Endothelial cell of umbilical vein (primary cell): ENCODE results near the gene SYNGR3. TPM values are rescaled to one million over a fixed set of nuclear protein-coding genes. Genes with fewer than 3 reads are reported as not detected.

Source experiments
- BruUV-seq: library from RNA; stranded (reverse); fragments of 400-500 nt; replicated peaks from 2 replicates; lab custom pipeline; 2021; lab: Mats Ljungman, UMichigan
- CTCF ChIA-PET: fragments of 300-600, 350-600 bp; sonication (Branson Sonifier 250); formaldehyde crosslinking; loops from one replicate; lab custom pipeline; 2021; ENCODE audit warnings: antibody characterized with exemption, inconsistent platforms; lab: Charles Lee
- POLR2A ChIA-PET: fragments of 300-600, 350-600 bp; sonication (Branson Sonifier 250); formaldehyde crosslinking; loops from one replicate; lab custom pipeline; 2021; ENCODE audit warnings: antibody characterized with exemption, inconsistent platforms; lab: Charles Lee
- DNase-seq: peaks from one replicate; pipeline ENCODE4 v3.0.0-alpha.2; 2011; ENCODE audit warnings: low read depth, low spot score
- FAIRE-seq: peaks from 2 replicates; lab custom pipeline; 2011; peaks lifted over from hg19 to GRCh38; lab: Jason Lieb, UNC
- H2AFZ ChIP-seq: 2 replicates; pipeline ENCODE4 v1.6.0; 2012; ENCODE audit warnings: low read depth, low read length, control low read depth, inconsistent platforms
- H3K27ac ChIP-seq: 2 replicates; pipeline ENCODE4 v1.5.1; 2011; ENCODE audit warnings: low read depth, mild to moderate bottlenecking, control low read depth, low read length, moderate library complexity; ENCODE audit not compliant: insufficient read depth
- H3K27me3 ChIP-seq, 2 experiments: 2 replicates each; pipeline versions ENCODE4 v1.6.0 to v1.6.1; 2011; ENCODE audit warnings: low read length in 2 of 2, mixed read lengths in 1 of 2; ENCODE audit not compliant: control insufficient read depth in 2 of 2, insufficient read depth in 2 of 2
- H3K36me3 ChIP-seq, 2 experiments: 2 replicates in 1 of 2; 3 replicates in 1 of 2; pipeline ENCODE4 v1.5.1; 2011; ENCODE audit warnings: low read length in 2 of 2, mild to moderate bottlenecking in 1 of 2, moderate library complexity in 1 of 2; ENCODE audit not compliant: control insufficient read depth in 2 of 2, insufficient read depth in 2 of 2; ENCODE audit errors: extremely low read depth in 1 of 2
- H3K4me1 ChIP-seq: 3 replicates; pipeline ENCODE4 v1.5.1; 2011; ENCODE audit warnings: mild to moderate bottlenecking, low read length; ENCODE audit not compliant: control insufficient read depth, insufficient read depth; ENCODE audit errors: extremely low read depth
- H3K4me2 ChIP-seq: 2 replicates; pipeline ENCODE4 v1.6.1; 2011; ENCODE audit warnings: low read length, control low read depth, mixed read lengths; ENCODE audit not compliant: insufficient read depth
- H3K4me3 ChIP-seq, 3 experiments: fragments of 200-600 bp in 1 of 3; sonication (generic), shearing (Covaris generic) in 1 of 3; replicated peaks in 1 of 3; 2 replicates each; pipeline ENCODE4 v1.5.1; 2011 to 2016; ENCODE audit warnings: control low read depth in 3 of 3, low read length in 3 of 3, mild to moderate bottlenecking in 2 of 3, inconsistent platforms in 1 of 3, low read depth in 1 of 3, moderate library complexity in 1 of 3; ENCODE audit not compliant: insufficient read depth in 1 of 3
- H3K79me2 ChIP-seq: 2 replicates; pipeline ENCODE4 v1.6.0; 2012; ENCODE audit warnings: low read length, inconsistent platforms; ENCODE audit not compliant: control insufficient read depth, insufficient read depth
- H3K9ac ChIP-seq: replicated peaks from 2 replicates; pipeline ENCODE3; 2011; ENCODE audit warnings: low read length, control low read depth; ENCODE audit not compliant: insufficient read depth; ENCODE audit errors: extremely low read depth
- H3K9me1 ChIP-seq: replicated peaks from 3 replicates; pipeline ENCODE4 v1.6.0; 2011; ENCODE audit warnings: mild to moderate bottlenecking, low read length; ENCODE audit not compliant: control insufficient read depth, insufficient read depth; ENCODE audit errors: extremely low read depth
- H3K9me3 ChIP-seq: replicated peaks from 2 replicates; pipeline ENCODE4 v1.5.1; 2012; ENCODE audit warnings: low read length, inconsistent platforms; ENCODE audit not compliant: control insufficient read depth, insufficient read depth
- H4K20me1 ChIP-seq: replicated peaks from 2 replicates; pipeline ENCODE3; 2011; ENCODE audit warnings: mild to moderate bottlenecking, low read length; ENCODE audit not compliant: control insufficient read depth, insufficient read depth; ENCODE audit errors: extremely low read depth
- EZH2 ChIP-seq: IDR thresholded peaks from 2 replicates; pipeline ENCODE4 v1.6.1; 2012; ENCODE audit warnings: borderline replicate concordance, low read depth, mild to moderate bottlenecking, moderate library complexity, low read length, inconsistent platforms; ENCODE audit not compliant: severe bottlenecking
- FOS ChIP-seq: IDR thresholded peaks from 2 replicates; pipeline ENCODE4 v1.6.1; 2011; ENCODE audit warnings: mild to moderate bottlenecking, low read length, moderate library complexity, borderline replicate concordance; ENCODE audit not compliant: insufficient read depth
- GATA2 ChIP-seq: IDR thresholded peaks from 2 replicates; pipeline ENCODE4 v1.7.0; 2011; ENCODE audit warnings: low read depth, mild to moderate bottlenecking, moderate library complexity, mixed read lengths, low read length; ENCODE audit not compliant: insufficient read length, insufficient read depth
- JUN ChIP-seq: IDR thresholded peaks from 2 replicates; pipeline ENCODE4 v1.6.1; 2011; ENCODE audit warnings: borderline replicate concordance, low read depth; ENCODE audit not compliant: insufficient read length, insufficient read depth
- MYC ChIP-seq: IDR thresholded peaks from one replicate; pipeline ENCODE4 v1.6.1; 2011; ENCODE audit warnings: mild to moderate bottlenecking, low read depth, low read length
- POLR2A ChIP-seq: IDR thresholded peaks from 2 replicates; pipeline ENCODE4 v1.6.1; 2012; ENCODE audit warnings: low read depth, mild to moderate bottlenecking, control low read depth, low read length
- POLR2AphosphoS5 ChIP-seq: IDR thresholded peaks from 2 replicates; pipeline ENCODE4 v1.6.1; 2012; ENCODE audit warnings: low read depth, mild to moderate bottlenecking, control low read depth, low read length, moderate library complexity; ENCODE audit not compliant: insufficient read depth
- dilution Hi-C: fragments of 300-500 bp; cut with MboI; formaldehyde crosslinking; loops from one replicate; pipeline ENCODE4 v1.15.0; 2019; ENCODE audit warnings: low sequenced_read_pairs; ENCODE audit not compliant: extremely low pct_ligation_motif_present
- intact Hi-C: fragments of 100-400 bp; cut with micrococcal nuclease; formaldehyde crosslinking; loops from one replicate; pipeline ENCODE4 v1.10.0; 2022
- polyA plus RNA-seq, 4 experiments: library from polyadenylated mRNA; depleted of rRNA in 3 of 4; stranded (reverse) in 3 of 4; unstranded in 1 of 4; fragments of >200 nt; gene quantifications; 2 replicates each; pipeline versions ENCODE4 v1.2.1 to v1.2.3, GENCODE V29; 2011 to 2012; ENCODE audit warnings: missing spikeins in 1 of 4
- total RNA-seq: library from RNA; stranded (reverse); gene quantifications from 2 replicates; pipeline ENCODE4 v1.2.3, GENCODE V29; 2021
- TF ChIP-seq, protein P1 (sequence below): IDR thresholded peaks from 2 replicates; pipeline ENCODE4 v1.6.1; 2011; ENCODE audit not compliant: insufficient read depth, insufficient read length
- TF ChIP-seq, protein P2 (sequence below), 2 donors: IDR thresholded peaks; 1 replicate in 1 of 2; 2 replicates in 1 of 2; pipeline ENCODE4 v1.5.1; 2011; ENCODE audit warnings: low read length in 2 of 2, mild to moderate bottlenecking in 2 of 2, moderate library complexity in 2 of 2, control low read depth in 1 of 2, inconsistent platforms in 1 of 2, low read depth in 1 of 2; ENCODE audit not compliant: insufficient read depth in 1 of 2; ENCODE audit errors: extremely low read depth in 1 of 2

The SYNGR3 gene
- total and polyA plus RNA-seq, 2 donors (not counting 3 experiments of a cell fraction or from before 2014, with no cell fraction given): 0.95 to 1.4 TPM

- dilution Hi-C loops (loop anchor here (25.0 kb wide), 1 partner anchor 129 kb away; the partner anchor contains the start of gene TRAF7), intact Hi-C loops (loop anchor here (1.0 kb wide), 1 partner anchor 14 kb away; the partner anchor contains the start of genes NTHL1 and TSC2)
- Histone ChIP-seq H4K20me1 (no peaks in the 10 kb centered on the region), H3K9me3 (no peaks in the 10 kb centered on the region), H3K27ac (peak overlapping the region; percentile 77), H3K27me3 (no peaks in the 10 kb centered on the region), H3K36me3 (peaks cover 0 to 10% of the 10 kb centered on the region in 2 experiments), H3K79me2 (peaks cover 17% of the 10 kb centered on the region), H3K4me1 (peaks cover 50% of the 10 kb centered on the region), H3K9ac (peak overlapping the region; percentile 21), H3K4me3 (peak overlapping the region in 1 of 3 experiments; percentile 15), H2AFZ (peak overlapping the region; percentile 25), H3K4me2 (peak overlapping the region; percentile 9), H3K9me1 (no peaks in the 10 kb centered on the region)
- BruUV-seq: no TSS peak
- TF ChIP-seq JUN: no peak
- TF ChIP-seq POLR2A: peak; percentile 35
- TF ChIP-seq, protein P1, sequence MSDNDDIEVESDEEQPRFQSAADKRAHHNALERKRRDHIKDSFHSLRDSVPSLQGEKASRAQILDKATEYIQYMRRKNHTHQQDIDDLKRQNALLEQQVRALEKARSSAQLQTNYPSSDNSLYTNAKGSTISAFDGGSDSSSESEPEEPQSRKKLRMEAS: no peak
- TF ChIP-seq, protein P2, sequence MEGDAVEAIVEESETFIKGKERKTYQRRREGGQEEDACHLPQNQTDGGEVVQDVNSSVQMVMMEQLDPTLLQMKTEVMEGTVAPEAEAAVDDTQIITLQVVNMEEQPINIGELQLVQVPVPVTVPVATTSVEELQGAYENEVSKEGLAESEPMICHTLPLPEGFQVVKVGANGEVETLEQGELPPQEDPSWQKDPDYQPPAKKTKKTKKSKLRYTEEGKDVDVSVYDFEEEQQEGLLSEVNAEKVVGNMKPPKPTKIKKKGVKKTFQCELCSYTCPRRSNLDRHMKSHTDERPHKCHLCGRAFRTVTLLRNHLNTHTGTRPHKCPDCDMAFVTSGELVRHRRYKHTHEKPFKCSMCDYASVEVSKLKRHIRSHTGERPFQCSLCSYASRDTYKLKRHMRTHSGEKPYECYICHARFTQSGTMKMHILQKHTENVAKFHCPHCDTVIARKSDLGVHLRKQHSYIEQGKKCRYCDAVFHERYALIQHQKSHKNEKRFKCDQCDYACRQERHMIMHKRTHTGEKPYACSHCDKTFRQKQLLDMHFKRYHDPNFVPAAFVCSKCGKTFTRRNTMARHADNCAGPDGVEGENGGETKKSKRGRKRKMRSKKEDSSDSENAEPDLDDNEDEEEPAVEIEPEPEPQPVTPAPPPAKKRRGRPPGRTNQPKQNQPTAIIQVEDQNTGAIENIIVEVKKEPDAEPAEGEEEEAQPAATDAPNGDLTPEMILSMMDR (IDR thresholded peaks at IDR 0.05; ENCODE audit: extremely low read depth in 1 of 2, insufficient read depth in 1 of 2, low read depth in 1 of 2, low read length in 2 of 2): no peak
- peak; percentile 27 for TF ChIP-seq FOS
- TF ChIP-seq EZH2: no peak
- TF ChIP-seq MYC: no peak
- TF ChIP-seq POLR2AphosphoS5: peak; percentile 41
- TF ChIP-seq GATA2: no peak
- FAIRE-seq (peak; percentile 85), DNase-seq (peak; percentile 70)
- POLR2A ChIA-PET: interaction anchor here (1.2 kb wide), 1 partner anchor 122 kb away, joined by 4 read pairs; the partner anchor contains the start of gene TRAF7
- CTCF ChIA-PET: interaction anchor here (1.6 to 3.6 kb wide), 4 partner anchors 10 to 23 kb away, joined by 4 to 21 read pairs (median 16); partner anchors contain the start of genes NTHL1 and TSC2
Observed at GRCh38 chr16:2033057-2033908, 43.5 kb downstream of the SYNGR3 start.
